ENCODE results near the gene ERP44.
"Not testable (repeated sequence)": the region's sequence is repeated elsewhere in the genome, so short reads cannot be mapped to it uniquely, and the experiment has no call there.

The ERP44 gene

GRCh38 chr9:100063185-100063584 is 35.6 kb downstream of the ERP44 start:
- H3K4me1 Mint-ChIP-seq: peaks cover 25% of the 10 kb centered on the region
- no peak overlapping the region for H3K4me3 Mint-ChIP-seq

GRCh38 chr9:100062683-100063082 is 36.1 kb downstream of the ERP44 start:
- H3K27me3 Mint-ChIP-seq, H3K36me3 Mint-ChIP-seq, H3K27ac Mint-ChIP-seq, H3K4me3 Mint-ChIP-seq, H3K9me3 Mint-ChIP-seq: not testable (repeated sequence)
- peaks cover 26% of the 10 kb centered on the region for H3K4me1 Mint-ChIP-seq

More at GRCh38 chr9:100063185-100063584, 35.6 kb downstream of the ERP44 start:
- peaks cover 4% of the 10 kb centered on the region for H3K36me3 Mint-ChIP-seq
- no peaks in the 10 kb centered on the region for H3K27me3 Mint-ChIP-seq
- no peak overlapping the region for H3K27ac Mint-ChIP-seq
- H3K9me3 Mint-ChIP-seq: no peaks in the 10 kb centered on the region

GRCh38 chr9:100058699-100059579 is 39.9 kb downstream of the ERP44 start:
- H3K9me3 Mint-ChIP-seq: no peaks in the 10 kb centered on the region
- H3K4me1 Mint-ChIP-seq: peaks cover 24% of the 10 kb centered on the region
- H3K27ac Mint-ChIP-seq: no peak overlapping the region
- H3K27me3 Mint-ChIP-seq: no peaks in the 10 kb centered on the region
- H3K36me3 Mint-ChIP-seq: peaks cover 7% of the 10 kb centered on the region
- H3K4me3 Mint-ChIP-seq: no peak overlapping the region

GRCh38 chr9:100057624-100058023 is 41.2 kb downstream of the ERP44 start:
- Mint-ChIP-seq H3K27me3 (no peaks in the 10 kb centered on the region), H3K27ac (peak overlapping the region; percentile 27), H3K4me1 (peaks cover 23% of the 10 kb centered on the region), H3K9me3 (no peaks in the 10 kb centered on the region), H3K4me3 (no peak overlapping the region), H3K36me3 (peaks cover 7% of the 10 kb centered on the region)

GRCh38 chr9:100056561-100056960 is 42.2 kb downstream of the ERP44 start:
- peaks cover 28% of the 10 kb centered on the region for H3K4me1 Mint-ChIP-seq
- H3K36me3 Mint-ChIP-seq: peaks cover 11% of the 10 kb centered on the region
- H3K4me3 Mint-ChIP-seq: no peak overlapping the region
- no peak overlapping the region for H3K27ac Mint-ChIP-seq
- H3K27me3 Mint-ChIP-seq: no peaks in the 10 kb centered on the region
- H3K9me3 Mint-ChIP-seq: no peaks in the 10 kb centered on the region

GRCh38 chr9:100052375-100052774 is 46.4 kb downstream of the ERP44 start:
- Mint-ChIP-seq H3K4me1 (peaks cover 25% of the 10 kb centered on the region), H3K4me3 (no peak overlapping the region), H3K27me3 (no peaks in the 10 kb centered on the region), H3K27ac (no peak overlapping the region), H3K9me3 (no peaks in the 10 kb centered on the region), H3K36me3 (peaks cover 24% of the 10 kb centered on the region)

- H3K27ac Mint-ChIP-seq: no peak overlapping the region
- H3K27me3 Mint-ChIP-seq: no peaks in the 10 kb centered on the region
- H3K36me3 Mint-ChIP-seq: peaks cover 40% of the 10 kb centered on the region
- no peaks in the 10 kb centered on the region for H3K9me3 Mint-ChIP-seq
- H3K4me1 Mint-ChIP-seq: peaks cover 39% of the 10 kb centered on the region
- no peak overlapping the region for H3K4me3 Mint-ChIP-seq
Measured at GRCh38 chr9:100049551-100049950, 49.2 kb downstream of the ERP44 start.

- Mint-ChIP-seq H3K9me3 (peaks cover 19% of the 10 kb centered on the region), H3K27ac (no peak overlapping the region), H3K27me3 (no peaks in the 10 kb centered on the region), H3K36me3 (peaks cover 67% of the 10 kb centered on the region), H3K4me1 (peaks cover 75% of the 10 kb centered on the region), H3K4me3 (no peak overlapping the region)
Measured at GRCh38 chr9:100038472-100038871, 60.3 kb downstream of the ERP44 start.

GRCh38 chr9:100033877-100034551 is 64.8 kb downstream of the ERP44 start:
- Mint-ChIP-seq H3K4me3 (no peak overlapping the region), H3K27me3 (no peaks in the 10 kb centered on the region), H3K27ac (no peak overlapping the region), H3K36me3 (peaks cover 40% of the 10 kb centered on the region), H3K4me1 (peaks cover 48% of the 10 kb centered on the region), H3K9me3 (peaks cover 6% of the 10 kb centered on the region)

- no peak overlapping the region for H3K27ac Mint-ChIP-seq
- H3K36me3 Mint-ChIP-seq: peaks cover 18% of the 10 kb centered on the region
- no peak overlapping the region for H3K4me3 Mint-ChIP-seq
- H3K27me3 Mint-ChIP-seq: no peaks in the 10 kb centered on the region
- peaks cover 28% of the 10 kb centered on the region for H3K4me1 Mint-ChIP-seq
- no peaks in the 10 kb centered on the region for H3K9me3 Mint-ChIP-seq
Measured at GRCh38 chr9:100030548-100030947, 68.3 kb downstream of the ERP44 start.

- Mint-ChIP-seq H3K36me3 (peaks cover 23% of the 10 kb centered on the region), H3K27me3 (no peaks in the 10 kb centered on the region), H3K4me3 (no peak overlapping the region), H3K4me1 (peaks cover 18% of the 10 kb centered on the region), H3K9me3 (no peaks in the 10 kb centered on the region), H3K27ac (no peak overlapping the region)
Measured at GRCh38 chr9:100029251-100029650, 69.5 kb downstream of the ERP44 start.

- Mint-ChIP-seq H3K9me3 (no peaks in the 10 kb centered on the region), H3K36me3 (peaks cover 18% of the 10 kb centered on the region), H3K4me1 (peaks cover 12% of the 10 kb centered on the region), H3K27me3 (no peaks in the 10 kb centered on the region), H3K4me3 (no peak overlapping the region), H3K27ac (no peak overlapping the region)
Measured at GRCh38 chr9:100028201-100028784, 70.5 kb downstream of the ERP44 start.

- Mint-ChIP-seq H3K36me3 (peaks cover 18% of the 10 kb centered on the region), H3K27me3 (no peaks in the 10 kb centered on the region), H3K4me3 (no peak overlapping the region), H3K27ac (no peak overlapping the region), H3K4me1 (peaks cover 12% of the 10 kb centered on the region), H3K9me3 (no peaks in the 10 kb centered on the region)
Measured at GRCh38 chr9:100027543-100027942, 71.3 kb downstream of the ERP44 start.

GRCh38 chr9:100021931-100022330 is 76.9 kb downstream of the ERP44 start:
- Mint-ChIP-seq H3K4me3 (no peak overlapping the region), H3K36me3 (peaks cover 30% of the 10 kb centered on the region)

GRCh38 chr9:100020121-100020795 is 78.5 kb downstream of the ERP44 start:
- H3K27me3 Mint-ChIP-seq: no peaks in the 10 kb centered on the region
- peaks cover 26% of the 10 kb centered on the region for H3K36me3 Mint-ChIP-seq
- peaks cover 4% of the 10 kb centered on the region for H3K4me1 Mint-ChIP-seq
- no peak overlapping the region for H3K4me3 Mint-ChIP-seq
- H3K9me3 Mint-ChIP-seq: no peaks in the 10 kb centered on the region
- H3K27ac Mint-ChIP-seq: no peak overlapping the region

More at GRCh38 chr9:100021931-100022330, 76.9 kb downstream of the ERP44 start:
- H3K9me3 Mint-ChIP-seq: no peaks in the 10 kb centered on the region
- no peak overlapping the region for H3K27ac Mint-ChIP-seq
- H3K27me3 Mint-ChIP-seq: no peaks in the 10 kb centered on the region
- H3K4me1 Mint-ChIP-seq: peaks cover 4% of the 10 kb centered on the region

Data from activated naive CD4-positive, alpha-beta T cell treated with anti-CD3 and anti-CD28 coated beads, Interleukin-2, amount 50 U/mL, for 24 hours (primary cell).